Astrocyte of the spinal cord (primary cell): ENCODE data around the gene ATG14.

ENCODE experiments used
- DNase-seq: peaks from one replicate; pipeline ENCODE4 v3.0.0; 2011; ENCODE audit warnings: low read depth, low spot score
- H3K4me3 ChIP-seq: 2 replicates; pipeline ENCODE4 v1.5.1; 2011; ENCODE audit warnings: low read depth, mild to moderate bottlenecking, low read length, moderate library complexity
- in situ Hi-C: cut with HindIII; loops from 2 replicates; pipeline ENCODE4 v1.10.0; 2017; ENCODE audit warnings: low sequenced_read_pairs
- TF ChIP-seq, protein P1 (sequence below): IDR thresholded peaks from 2 replicates; pipeline ENCODE4 v1.5.1; 2012; ENCODE audit warnings: low read depth, mild to moderate bottlenecking, low read length, inconsistent platforms

Gene ATG14

DNA sequence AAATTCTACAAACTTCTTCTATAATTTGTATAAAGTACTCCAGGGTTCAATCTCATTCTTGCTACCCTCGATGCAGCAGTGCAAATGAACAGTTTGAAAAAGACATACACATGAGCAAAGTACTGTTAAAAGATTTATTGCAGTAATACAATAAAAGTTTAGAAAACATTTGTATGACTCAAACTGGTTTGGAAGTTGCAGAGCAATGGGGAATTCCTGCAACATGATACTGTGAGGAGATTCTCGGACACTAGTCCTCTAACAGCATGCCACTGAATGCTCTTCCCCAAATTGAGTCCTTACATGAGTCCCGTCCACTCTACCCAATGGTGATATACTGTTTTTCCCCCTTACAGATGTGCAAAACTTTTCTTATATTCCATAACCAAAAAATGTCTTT is 45.4 kb downstream of the ATG14 start:
- peak; percentile 58 for DNase-seq
- TF ChIP-seq, protein P1, sequence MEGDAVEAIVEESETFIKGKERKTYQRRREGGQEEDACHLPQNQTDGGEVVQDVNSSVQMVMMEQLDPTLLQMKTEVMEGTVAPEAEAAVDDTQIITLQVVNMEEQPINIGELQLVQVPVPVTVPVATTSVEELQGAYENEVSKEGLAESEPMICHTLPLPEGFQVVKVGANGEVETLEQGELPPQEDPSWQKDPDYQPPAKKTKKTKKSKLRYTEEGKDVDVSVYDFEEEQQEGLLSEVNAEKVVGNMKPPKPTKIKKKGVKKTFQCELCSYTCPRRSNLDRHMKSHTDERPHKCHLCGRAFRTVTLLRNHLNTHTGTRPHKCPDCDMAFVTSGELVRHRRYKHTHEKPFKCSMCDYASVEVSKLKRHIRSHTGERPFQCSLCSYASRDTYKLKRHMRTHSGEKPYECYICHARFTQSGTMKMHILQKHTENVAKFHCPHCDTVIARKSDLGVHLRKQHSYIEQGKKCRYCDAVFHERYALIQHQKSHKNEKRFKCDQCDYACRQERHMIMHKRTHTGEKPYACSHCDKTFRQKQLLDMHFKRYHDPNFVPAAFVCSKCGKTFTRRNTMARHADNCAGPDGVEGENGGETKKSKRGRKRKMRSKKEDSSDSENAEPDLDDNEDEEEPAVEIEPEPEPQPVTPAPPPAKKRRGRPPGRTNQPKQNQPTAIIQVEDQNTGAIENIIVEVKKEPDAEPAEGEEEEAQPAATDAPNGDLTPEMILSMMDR: no peak
- in situ Hi-C loops: no loop called here
- H3K4me3 ChIP-seq: no peak overlapping the region

DNA sequence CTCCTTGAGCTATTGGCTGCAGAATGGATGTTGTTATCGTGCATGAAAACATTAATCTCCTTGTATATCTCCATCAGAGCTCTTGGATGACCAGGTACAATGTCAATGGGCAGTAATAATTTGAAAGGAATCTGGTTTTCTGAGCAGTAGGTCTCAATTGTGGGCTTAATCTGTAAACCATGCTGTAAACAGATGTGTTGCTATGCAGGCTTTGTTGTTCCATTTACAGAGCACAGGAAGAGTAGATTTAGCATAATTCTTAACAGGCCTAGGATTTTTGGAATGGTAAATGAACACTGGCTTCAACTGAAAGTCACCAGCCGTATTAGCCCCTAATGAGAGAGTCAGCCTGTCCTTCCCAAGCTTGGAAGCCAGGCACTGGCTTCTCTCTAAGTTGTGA is 50.4 kb downstream of the ATG14 start:
- in situ Hi-C loops: no loop called here
- H3K4me3 ChIP-seq: no peak overlapping the region
- DNase-seq: no peak
- TF ChIP-seq, protein P1: no peak

DNA sequence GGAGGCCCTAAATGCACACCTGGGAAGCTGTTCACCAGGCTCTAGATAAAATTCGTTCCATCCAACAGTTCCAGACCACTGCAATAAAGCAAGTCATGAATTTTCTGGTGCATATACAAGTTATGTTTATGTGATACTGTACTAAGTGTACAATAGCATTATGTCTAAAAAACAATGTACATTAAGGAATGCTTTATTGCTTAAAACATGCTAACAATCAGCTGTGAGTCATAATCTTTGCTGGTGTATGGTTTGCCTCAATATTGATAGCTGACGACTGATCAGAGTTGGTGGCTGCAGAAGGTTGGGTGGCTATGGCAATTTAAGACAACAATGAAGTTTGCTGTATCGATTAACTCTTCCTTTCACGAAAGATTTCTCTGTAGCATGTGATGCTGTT is 52.3 kb downstream of the ATG14 start:
- no peak for DNase-seq
- TF ChIP-seq, protein P1: no peak
- no peak overlapping the region for H3K4me3 ChIP-seq
- in situ Hi-C loops: no loop called here

DNA sequence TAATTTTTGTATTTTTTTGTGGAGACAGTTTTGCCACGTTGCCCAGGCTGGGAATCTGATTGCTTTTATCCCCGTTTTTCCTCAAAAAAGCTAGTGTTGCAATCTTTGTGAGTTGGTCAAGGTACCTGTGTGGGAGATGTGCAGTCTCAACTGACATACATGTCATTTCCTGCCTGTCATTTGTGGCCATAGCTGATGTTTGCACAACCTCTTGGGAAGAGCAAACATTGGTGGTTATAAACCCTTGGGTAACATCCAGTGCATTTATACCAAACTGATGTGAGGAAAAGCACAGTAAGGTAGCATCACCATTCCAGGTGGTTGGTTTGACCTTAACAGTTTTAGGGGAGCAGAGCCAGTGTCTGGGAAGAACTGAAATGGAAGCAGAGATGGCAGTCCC is 54.7 kb downstream of the ATG14 start:
- no peak overlapping the region for H3K4me3 ChIP-seq
- in situ Hi-C loops: no loop called here
- no peak for DNase-seq
- TF ChIP-seq, protein P1: no peak

DNA sequence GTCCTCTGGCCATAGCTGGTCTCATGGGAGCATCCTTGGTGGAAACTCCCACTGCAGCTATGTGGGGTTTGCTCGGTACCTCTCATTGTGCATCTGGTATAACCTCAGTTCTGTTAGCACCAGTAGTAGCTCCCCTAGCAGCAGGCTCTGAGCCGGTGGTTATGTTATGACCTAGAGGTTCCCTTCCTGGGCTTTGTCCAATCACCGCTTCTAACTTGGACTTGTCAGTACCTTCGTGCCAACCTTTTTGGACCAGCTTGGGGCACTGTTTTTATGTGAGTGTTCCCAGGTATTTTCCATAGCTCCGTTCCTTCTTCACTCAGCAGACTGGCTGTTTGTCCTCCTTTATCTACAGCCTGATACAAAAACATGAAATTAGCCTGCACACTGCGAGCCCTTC is 55.7 kb downstream of the ATG14 start:
- TF ChIP-seq, protein P1: no peak
- DNase-seq: no peak
- no peak overlapping the region for H3K4me3 ChIP-seq
- in situ Hi-C loops: no loop called here

DNA sequence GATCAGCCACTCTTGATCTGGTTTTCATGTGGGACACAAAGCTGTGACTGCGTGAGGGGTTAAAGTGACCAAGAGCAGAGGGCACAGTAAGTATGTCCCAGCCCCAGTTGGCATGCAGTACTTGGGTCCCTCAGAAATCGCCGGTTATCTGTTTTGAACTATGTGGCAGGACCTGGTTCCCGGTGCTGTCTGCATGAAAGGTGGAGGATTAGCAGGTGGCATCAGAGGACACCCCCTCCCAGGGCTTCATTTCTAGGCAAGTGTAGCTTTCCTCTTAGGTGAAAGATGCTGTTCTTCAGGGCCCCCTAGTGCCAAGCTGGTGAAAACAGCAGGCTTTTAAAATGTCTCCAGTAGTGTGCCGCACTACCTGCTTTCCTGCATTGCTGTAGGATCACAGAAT is 57.1 kb downstream of the ATG14 start:
- in situ Hi-C loops: no loop called here
- TF ChIP-seq, protein P1: peak; percentile 78
- H3K4me3 ChIP-seq: no peak overlapping the region
- DNase-seq: peak; percentile 50

DNA sequence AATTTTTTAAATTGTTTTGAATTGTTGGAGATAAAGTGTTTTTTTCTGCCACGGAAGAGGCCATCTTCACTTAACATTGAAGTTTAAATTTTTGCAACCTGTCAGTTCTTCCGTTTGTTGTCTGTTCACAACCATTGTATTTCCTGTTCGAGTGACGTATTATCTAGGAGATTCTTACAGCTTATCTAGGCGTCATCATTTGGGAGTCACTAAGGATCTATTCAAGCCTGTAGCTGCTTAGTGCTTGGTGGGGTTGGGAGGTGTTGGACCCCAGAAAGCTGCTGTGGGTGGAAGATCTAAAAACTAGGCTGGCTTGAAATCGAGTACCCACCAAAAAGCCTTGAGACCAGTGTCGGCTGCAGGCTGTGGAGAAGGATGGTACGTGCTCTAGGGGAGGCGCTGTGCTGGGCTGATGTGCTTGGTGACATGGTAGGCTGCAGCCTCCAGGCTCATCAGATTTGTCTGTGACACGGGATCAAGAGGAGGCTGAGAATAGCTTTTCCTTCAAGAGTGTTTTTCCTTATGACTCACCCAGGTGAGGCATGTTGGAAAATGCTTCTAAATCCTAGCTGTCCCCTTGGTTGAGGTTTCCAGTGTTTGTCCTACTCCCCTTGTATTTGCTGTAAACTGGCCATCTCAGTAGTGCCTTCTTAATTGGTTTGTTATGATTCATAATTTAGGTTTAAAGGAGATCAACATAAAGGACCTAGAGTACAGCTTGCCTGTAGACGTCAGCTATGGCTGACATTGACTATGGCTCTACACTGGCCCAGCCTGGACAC is 57.8 kb downstream of the ATG14 start:
- no peak for DNase-seq
- H3K4me3 ChIP-seq: no peak overlapping the region
- TF ChIP-seq, protein P1: no peak
- in situ Hi-C loops: no loop called here
